OCI-LY7 (cell line): ENCODE measurements around the gene SNAPC4. TPM values are rescaled to one million over a fixed set of nuclear protein-coding genes. Genes with fewer than 3 reads are reported as not detected.

ENCODE experiments used
- BruUV-seq: library from RNA; stranded (reverse); fragments of 400-500 nt; replicated peaks from 2 replicates; lab custom pipeline; 2021; lab: Mats Ljungman, UMichigan
- CTCF ChIA-PET: fragments of 300-600 bp; sonication (Branson Sonifier 250); formaldehyde crosslinking; loops from one replicate; lab custom pipeline; 2022; ENCODE audit warnings: antibody characterized with exemption; ENCODE audit not compliant: unreplicated experiment; lab: Charles Lee
- POLR2A ChIA-PET: fragments of 300-600 bp; sonication (Branson Sonifier 250); formaldehyde crosslinking; loops from one replicate; lab custom pipeline; 2022; ENCODE audit warnings: antibody characterized with exemption; lab: Charles Lee
- DNase-seq: peaks from one replicate; pipeline ENCODE4 v3.0.0-alpha.2; 2015; ENCODE audit warnings: low spot score
- H2AFZ ChIP-seq: fragments of 200-600 bp; sonication (generic), shearing (Covaris generic); 2 replicates; pipeline ENCODE4 v1.6.1; 2014; ENCODE audit warnings: mild to moderate bottlenecking, antibody characterized with exemption, low read length, moderate library complexity
- H3K27ac ChIP-seq: fragments of 200-600 bp; sonication (generic); 2 replicates; pipeline ENCODE4 v1.5.1; 2014; ENCODE audit warnings: mixed run types, low read depth, mild to moderate bottlenecking, moderate library complexity, low read length, inconsistent platforms; ENCODE audit not compliant: poor library complexity, severe bottlenecking
- H3K36me3 ChIP-seq: fragments of 200-600 bp; sonication (generic); 2 replicates; pipeline ENCODE4 v1.6.1; 2014; ENCODE audit warnings: mild to moderate bottlenecking, antibody characterized with exemption, low read length, moderate library complexity, mixed read lengths; ENCODE audit not compliant: insufficient read depth
- H3K4me1 ChIP-seq: fragments of 200-600 bp; sonication (generic); 2 replicates; pipeline ENCODE4 v1.5.1; 2014; ENCODE audit warnings: mild to moderate bottlenecking, low read length; ENCODE audit not compliant: insufficient read depth, poor library complexity, severe bottlenecking
- H3K4me2 ChIP-seq: fragments of 200-600 bp; sonication (generic); 2 replicates; pipeline ENCODE4 v1.6.1; 2014; ENCODE audit warnings: mild to moderate bottlenecking, low read length
- H3K4me3 ChIP-seq: fragments of 200-600 bp; sonication (generic); 2 replicates; pipeline ENCODE4 v1.5.1; 2014; ENCODE audit warnings: mild to moderate bottlenecking, low read depth, low read length; ENCODE audit not compliant: poor library complexity, severe bottlenecking
- H3K79me2 ChIP-seq: fragments of 200-600 bp; sonication (generic); 2 replicates; pipeline ENCODE4 v1.6.1; 2016; ENCODE audit warnings: low read depth, mild to moderate bottlenecking, low read length, moderate library complexity, mixed read lengths; ENCODE audit not compliant: insufficient read depth
- H3K9me2 ChIP-seq: fragments of 200-600 bp; sonication (generic); 2 replicates; pipeline ENCODE4 v1.6.1; 2016; ENCODE audit warnings: mild to moderate bottlenecking, low read length, mixed read lengths; ENCODE audit not compliant: insufficient read depth
- H3K9me3 ChIP-seq: fragments of 200-600 bp; sonication (generic); 2 replicates; pipeline ENCODE4 v1.6.1; 2014; ENCODE audit warnings: mild to moderate bottlenecking, mixed run types, low read length, mixed read lengths
- H4K20me1 ChIP-seq: fragments of 200-600 bp; sonication (generic); 2 replicates; pipeline ENCODE4 v1.6.1; 2014; ENCODE audit warnings: mild to moderate bottlenecking, antibody characterized with exemption, low read length, moderate library complexity, mixed read lengths; ENCODE audit not compliant: insufficient read depth
- CTCF ChIP-seq: fragments of 200-600 bp; sonication (generic); conservative IDR thresholded peaks from 2 replicates; pipeline ENCODE4 v1.5.1; 2014; ENCODE audit warnings: mild to moderate bottlenecking, antibody characterized with exemption, low read length, moderate library complexity, mixed read lengths
- EZH2phosphoT487 ChIP-seq: fragments of 200-600 bp; sonication (generic); IDR thresholded peaks from 2 replicates; pipeline ENCODE4 v1.6.1; 2018; ENCODE audit warnings: low read depth, borderline replicate concordance, mild to moderate bottlenecking, mixed run types, antibody characterized with exemption, low read length, moderate library complexity, mixed read lengths
- intact Hi-C: fragments of 100-400 bp; cut with micrococcal nuclease; formaldehyde crosslinking; loops from one replicate; pipeline ENCODE4 v1.10.0; 2022; ENCODE audit not compliant: unreplicated experiment
- total RNA-seq, 2 experiments: library from RNA; depleted of rRNA in 1 of 2; stranded (reverse); fragments of >200 nt in 1 of 2; shearing (Covaris generic) in 1 of 2; gene quantifications; 2 replicates each; pipeline ENCODE4 v1.2.3, GENCODE V29; 2014 to 2022

SNAPC4 gene
- total RNA-seq, 2 experiments from 2014 or later: 13.4 to 16.8 TPM

GRCh38 chr9:136381311-136381710 is 18.7 kb downstream of the SNAPC4 start:
- Histone ChIP-seq H3K79me2 (no peaks in the 10 kb centered on the region), H3K4me3 (no peak overlapping the region), H3K4me1 (no peaks in the 10 kb centered on the region), H3K9me2 (no peaks in the 10 kb centered on the region), H4K20me1 (no peaks in the 10 kb centered on the region; the same call in 1 of the 2 replicates), H3K27ac (no peak overlapping the region), H3K4me2 (no peak overlapping the region), H2AFZ (no peak overlapping the region), H3K9me3 (no peaks in the 10 kb centered on the region), H3K36me3 (peaks cover 96% of the 10 kb centered on the region)
- ChIA-PET CTCF (no interaction called here), POLR2A (interaction anchor here (0.6 kb wide), 1 partner anchor 9 kb away, joined by 3 read pairs; no protein-coding TSS in a partner anchor)
- no TSS peak for BruUV-seq
- no peak for TF ChIP-seq CTCF
- intact Hi-C loops: no loop called here
- no peak for DNase-seq

GRCh38 chr9:136380381-136380780 is 19.6 kb downstream of the SNAPC4 start:
- H2AFZ ChIP-seq: no peak overlapping the region
- BruUV-seq: no TSS peak
- H4K20me1 ChIP-seq: no peaks in the 10 kb centered on the region; the same call in 1 of the 2 replicates
- POLR2A ChIA-PET: interaction anchor here (0.6 to 0.7 kb wide), 2 partner anchors 100 to 1247 kb away, joined by 3 read pairs; no protein-coding TSS in a partner anchor
- H3K27ac ChIP-seq: no peak overlapping the region
- H3K4me3 ChIP-seq: no peak overlapping the region
- H3K9me2 ChIP-seq: no peaks in the 10 kb centered on the region
- DNase-seq: no peak
- no peaks in the 10 kb centered on the region for H3K4me1 ChIP-seq
- peaks cover 96% of the 10 kb centered on the region for H3K36me3 ChIP-seq
- CTCF ChIA-PET: no interaction called here
- intact Hi-C loops: no loop called here
- TF ChIP-seq EZH2phosphoT487: no peak
- no peak for TF ChIP-seq CTCF
- H3K9me3 ChIP-seq: no peaks in the 10 kb centered on the region
- H3K4me2 ChIP-seq: no peak overlapping the region
- H3K79me2 ChIP-seq: no peaks in the 10 kb centered on the region

GRCh38 chr9:136379891-136380290 is 20.1 kb downstream of the SNAPC4 start:
- no peaks in the 10 kb centered on the region for H3K9me2 ChIP-seq
- DNase-seq: no peak
- no peak overlapping the region for H3K27ac ChIP-seq
- intact Hi-C loops: no loop called here
- no peak overlapping the region for H3K4me3 ChIP-seq
- CTCF ChIA-PET: no interaction called here
- H3K4me2 ChIP-seq: no peak overlapping the region
- no peaks in the 10 kb centered on the region for H3K9me3 ChIP-seq
- peaks cover 96% of the 10 kb centered on the region for H3K36me3 ChIP-seq
- BruUV-seq: no TSS peak
- H3K79me2 ChIP-seq: no peaks in the 10 kb centered on the region
- no peak overlapping the region for H2AFZ ChIP-seq
- H4K20me1 ChIP-seq: no peaks in the 10 kb centered on the region; the same call in 1 of the 2 replicates
- TF ChIP-seq EZH2phosphoT487 (no peak), CTCF (no peak)
- POLR2A ChIA-PET: interaction anchor here (0.7 kb wide), 1 partner anchor 1248 kb away, joined by 3 read pairs; no protein-coding TSS in a partner anchor
- no peaks in the 10 kb centered on the region for H3K4me1 ChIP-seq
